WTC11 (cell line): Measurements from ENCODE around the gene TTI1.

ENCODE experiments used
- ATF6 ChIP-seq: sonication (generic); formaldehyde crosslinking; IDR thresholded peaks from 2 replicates; pipeline ENCODE4 v1.8.1; 2023; ENCODE audit warnings: mild to moderate bottlenecking, missing genetic modification reagents
- CDX4 ChIP-seq: fragments of 250-450 bp; sonication (Bioruptor Pico); IDR thresholded peaks from 2 replicates; pipeline ENCODE4 v1.9.0; 2021; ENCODE audit warnings: moderate library complexity, mild to moderate bottlenecking, inconsistent platforms, borderline replicate concordance
- CREB1 ChIP-seq: sonication (generic); formaldehyde crosslinking; IDR thresholded peaks from 2 replicates; pipeline ENCODE4 v1.8.0; 2023; ENCODE audit warnings: mild to moderate bottlenecking, missing genetic modification reagents
- CTCF ChIP-seq: fragments of 200-600 bp; IDR thresholded peaks from 2 replicates; pipeline ENCODE4 v1.8.0; 2022; ENCODE audit warnings: antibody characterized with exemption
- E2F1 ChIP-seq: sonication (generic); formaldehyde crosslinking; IDR thresholded peaks from 2 replicates; pipeline ENCODE4 v1.8.0; 2022; ENCODE audit warnings: mild to moderate bottlenecking, missing genetic modification reagents
- IRF1 ChIP-seq: sonication (generic); formaldehyde crosslinking; IDR thresholded peaks from 2 replicates; pipeline ENCODE4 v1.8.0; 2023; ENCODE audit warnings: missing genetic modification reagents
- MXD4 ChIP-seq: fragments of 250-450 bp; sonication (Bioruptor Pico); IDR thresholded peaks from 2 replicates; pipeline ENCODE4 v1.8.0; 2021; ENCODE audit warnings: mild to moderate bottlenecking, moderate library complexity, borderline replicate concordance
- NFYB ChIP-seq: sonication (generic); formaldehyde crosslinking; conservative IDR thresholded peaks from 2 replicates; pipeline ENCODE4 v1.8.0; 2022; ENCODE audit warnings: low read depth, missing genetic modification reagents
- SMAD3 ChIP-seq: sonication (generic); formaldehyde crosslinking; IDR thresholded peaks from 2 replicates; pipeline ENCODE4 v1.8.0; 2022; ENCODE audit warnings: missing genetic modification reagents, mild to moderate bottlenecking, borderline replicate concordance
- ZNF281 ChIP-seq: sonication (generic); formaldehyde crosslinking; IDR thresholded peaks from 2 replicates; pipeline ENCODE4 v1.8.0; 2023; ENCODE audit warnings: mild to moderate bottlenecking, missing genetic modification reagents

GRCh38 chr20:38007526-38007925, 25.7 kb downstream of the TTI1 start:
- no peak for TF ChIP-seq CTCF
- no peak for TF ChIP-seq SMAD3 (CRISPR knock-in tag)
- TF ChIP-seq ZNF281 (CRISPR knock-in tag): no peak
- no peak for TF ChIP-seq MXD4 (CRISPR knock-in tag)
- TF ChIP-seq NFYB: no peak
- TF ChIP-seq CDX4 (CRISPR knock-in tag): no peak
- TF ChIP-seq E2F1: no peak
- TF ChIP-seq IRF1 (CRISPR knock-in tag): no peak
- TF ChIP-seq ATF6 (CRISPR knock-in tag): no peak
- TF ChIP-seq CREB1: no peak
